RWPE1 (cell line): ENCODE results near the gene RNF41.

Source experiments
- CTCF ChIA-PET: fragments of 350-600 bp; sonication (Branson Sonifier 250); formaldehyde crosslinking; extraction: SDS; loops from one replicate; lab custom pipeline; 2021; lab: Yijun Ruan, JAX
- POLR2A ChIA-PET: fragments of 400-600 bp; formaldehyde crosslinking; extraction: SDS; loops from one replicate; lab custom pipeline; 2020; ENCODE audit warnings: antibody characterized with exemption; ENCODE audit not compliant: low non-redundant PET; lab: Yijun Ruan, JAX
- DNase-seq: peaks from one replicate; pipeline ENCODE4 v3.0.0; 2012; ENCODE audit warnings: low spot score
- H3K27ac ChIP-seq: fragments of 450-650 bp; 2 replicates; pipeline ENCODE4 v1.5.1; 2017
- TF ChIP-seq, protein P1 (sequence below): fragments of 450-650 bp; conservative IDR thresholded peaks from 2 replicates; pipeline ENCODE4 v1.5.1; 2017; ENCODE audit warnings: low read depth, mild to moderate bottlenecking

Gene RNF41

DNA sequence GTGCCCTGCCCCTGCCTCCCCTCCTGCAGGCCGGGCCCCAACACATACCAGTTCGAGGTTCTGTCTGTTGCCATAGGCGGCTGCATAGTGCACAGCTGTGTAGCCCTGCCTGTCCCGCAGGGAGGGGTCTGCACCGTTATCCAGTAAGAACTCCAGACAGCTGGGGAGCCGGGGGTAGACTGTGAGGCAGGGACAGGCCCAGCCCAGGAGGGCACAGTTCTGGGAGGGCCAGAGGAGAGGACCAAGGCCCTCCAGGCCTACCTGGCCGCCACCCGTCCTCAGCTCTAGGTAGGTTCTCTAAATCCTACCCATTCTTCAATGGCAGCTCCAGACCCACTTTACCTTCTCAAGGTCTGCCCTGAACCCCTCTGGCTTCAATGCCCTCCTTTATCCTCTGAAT is 27.0 kb upstream of the RNF41 start:
- DNase-seq, result no peak
- H3K27ac ChIP-seq, result peak overlapping the region; percentile 2; the same call in 1 of the 2 replicates
- ChIA-PET POLR2A (interaction anchor here (0.5 to 0.6 kb wide), 2 partner anchors 19 to 1523 kb away, joined by 3 to 4 read pairs; partner anchors contain the start of gene METTL1), CTCF (interaction anchor here (0.6 to 1.4 kb wide), 2 partner anchors 9 to 67 kb away, joined by 3 to 4 read pairs; partner anchors contain the start of gene ANKRD52)
- TF ChIP-seq, protein P1, sequence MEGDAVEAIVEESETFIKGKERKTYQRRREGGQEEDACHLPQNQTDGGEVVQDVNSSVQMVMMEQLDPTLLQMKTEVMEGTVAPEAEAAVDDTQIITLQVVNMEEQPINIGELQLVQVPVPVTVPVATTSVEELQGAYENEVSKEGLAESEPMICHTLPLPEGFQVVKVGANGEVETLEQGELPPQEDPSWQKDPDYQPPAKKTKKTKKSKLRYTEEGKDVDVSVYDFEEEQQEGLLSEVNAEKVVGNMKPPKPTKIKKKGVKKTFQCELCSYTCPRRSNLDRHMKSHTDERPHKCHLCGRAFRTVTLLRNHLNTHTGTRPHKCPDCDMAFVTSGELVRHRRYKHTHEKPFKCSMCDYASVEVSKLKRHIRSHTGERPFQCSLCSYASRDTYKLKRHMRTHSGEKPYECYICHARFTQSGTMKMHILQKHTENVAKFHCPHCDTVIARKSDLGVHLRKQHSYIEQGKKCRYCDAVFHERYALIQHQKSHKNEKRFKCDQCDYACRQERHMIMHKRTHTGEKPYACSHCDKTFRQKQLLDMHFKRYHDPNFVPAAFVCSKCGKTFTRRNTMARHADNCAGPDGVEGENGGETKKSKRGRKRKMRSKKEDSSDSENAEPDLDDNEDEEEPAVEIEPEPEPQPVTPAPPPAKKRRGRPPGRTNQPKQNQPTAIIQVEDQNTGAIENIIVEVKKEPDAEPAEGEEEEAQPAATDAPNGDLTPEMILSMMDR, result no peak

DNA sequence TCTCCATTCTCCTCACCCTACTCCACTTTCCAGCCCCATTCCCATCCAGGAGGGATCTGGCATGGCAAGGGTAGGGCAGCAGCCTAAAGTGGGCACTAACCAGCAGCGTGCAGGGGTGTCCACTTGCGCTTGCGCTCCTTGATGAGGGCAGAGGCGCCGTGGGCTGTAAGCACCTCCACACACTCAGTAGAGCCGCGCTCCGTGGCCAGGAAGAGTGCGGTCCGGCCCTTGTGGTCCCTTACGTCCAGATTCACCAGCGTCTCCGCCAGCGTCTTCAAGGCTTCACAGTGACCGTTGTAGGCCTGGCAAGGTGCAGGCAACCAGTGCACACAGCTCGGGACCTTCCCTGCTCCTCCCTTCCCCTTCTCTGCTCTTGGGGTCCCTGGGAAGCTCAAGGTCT is 26.2 kb upstream of the RNF41 start:
- 0 out of 2 replicates have a peak overlapping the region, but pooled peaks have one; percentile 4 for H3K27ac ChIP-seq
- CTCF ChIA-PET, result interaction anchor here (0.7 to 1.4 kb wide), 2 partner anchors 10 to 128 kb away, joined by 4 read pairs; partner anchors contain the start of gene ANKRD52
- POLR2A ChIA-PET, result interaction anchor here (0.5 to 0.6 kb wide), 2 partner anchors 19 to 1524 kb away, joined by 3 to 4 read pairs; partner anchors contain the start of gene METTL1
- TF ChIP-seq, protein P1, result no peak
- no peak for DNase-seq

DNA sequence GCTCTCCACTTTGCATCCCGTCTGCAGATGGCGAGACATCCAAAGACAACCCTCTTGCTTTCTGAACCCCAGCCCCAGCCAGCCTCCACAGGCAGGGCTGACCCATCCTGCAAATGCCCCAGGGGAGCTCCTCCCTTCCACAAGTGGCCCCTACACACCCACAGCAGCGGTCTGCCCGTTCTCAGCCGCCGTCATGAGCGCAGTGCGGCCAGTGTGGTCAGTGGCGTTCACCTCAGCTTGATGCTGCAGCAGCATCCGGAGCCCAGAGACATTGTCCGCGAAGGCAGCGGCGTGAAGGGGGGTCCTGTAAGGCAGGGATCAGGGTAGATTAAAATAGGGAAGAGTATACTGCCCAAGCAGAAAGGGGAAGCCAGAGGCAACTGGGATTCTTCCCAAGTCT is 22.8 kb upstream of the RNF41 start:
- DNase-seq, result no peak
- TF ChIP-seq, protein P1, result no peak
- ChIA-PET CTCF (no interaction called here), POLR2A (no interaction called here)
- H3K27ac ChIP-seq, result peak overlapping the region; percentile 42

DNA sequence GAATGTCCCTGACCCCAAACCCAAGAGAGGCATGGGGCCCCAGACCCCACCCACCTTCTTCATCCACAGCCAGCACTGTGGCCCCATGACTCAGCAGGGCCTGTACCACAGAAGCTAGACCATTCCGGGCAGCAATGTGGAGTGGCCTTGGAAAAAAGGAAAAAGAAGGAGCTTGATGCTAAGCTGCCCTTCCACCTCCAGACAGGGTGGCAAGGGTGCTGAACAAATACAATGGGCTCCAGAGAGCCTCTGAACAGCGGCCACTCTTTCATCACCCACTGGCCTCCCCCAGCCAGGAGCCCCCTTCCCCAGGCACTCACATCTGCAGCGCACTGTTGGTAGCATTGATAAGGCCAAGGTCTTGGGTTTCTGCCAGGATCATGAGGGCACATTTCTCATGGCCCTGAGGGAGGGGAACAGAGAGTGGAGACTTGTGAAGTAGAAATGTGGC is 22.0 kb upstream of the RNF41 start:
- ChIA-PET POLR2A (no interaction called here), CTCF (no interaction called here)
- TF ChIP-seq, protein P1, result no peak
- DNase-seq, result no peak
- peak overlapping the region; percentile 42 for H3K27ac ChIP-seq

DNA sequence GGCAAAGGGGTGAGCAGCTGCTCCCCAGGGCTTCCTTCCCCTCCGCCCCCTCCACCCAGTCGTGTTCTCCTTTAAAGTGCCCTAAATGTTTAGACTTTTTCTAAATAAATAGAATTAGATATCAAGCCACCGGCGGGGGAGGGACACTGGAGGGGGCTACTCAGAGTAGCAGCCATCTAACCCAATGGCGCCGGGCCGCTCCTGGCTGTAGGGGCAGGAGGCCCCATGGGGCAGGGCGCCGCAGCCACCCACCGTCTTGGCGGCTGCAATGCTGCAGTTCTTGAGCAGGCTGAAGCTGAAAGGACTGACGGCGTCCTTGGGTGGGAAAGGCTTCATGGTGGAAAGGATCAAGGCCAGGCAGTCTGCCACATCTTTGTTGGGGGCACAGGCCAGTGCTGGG is 21.3 kb upstream of the RNF41 start:
- TF ChIP-seq, protein P1, result no peak
- POLR2A ChIA-PET, result no interaction called here
- CTCF ChIA-PET, result no interaction called here

DNA sequence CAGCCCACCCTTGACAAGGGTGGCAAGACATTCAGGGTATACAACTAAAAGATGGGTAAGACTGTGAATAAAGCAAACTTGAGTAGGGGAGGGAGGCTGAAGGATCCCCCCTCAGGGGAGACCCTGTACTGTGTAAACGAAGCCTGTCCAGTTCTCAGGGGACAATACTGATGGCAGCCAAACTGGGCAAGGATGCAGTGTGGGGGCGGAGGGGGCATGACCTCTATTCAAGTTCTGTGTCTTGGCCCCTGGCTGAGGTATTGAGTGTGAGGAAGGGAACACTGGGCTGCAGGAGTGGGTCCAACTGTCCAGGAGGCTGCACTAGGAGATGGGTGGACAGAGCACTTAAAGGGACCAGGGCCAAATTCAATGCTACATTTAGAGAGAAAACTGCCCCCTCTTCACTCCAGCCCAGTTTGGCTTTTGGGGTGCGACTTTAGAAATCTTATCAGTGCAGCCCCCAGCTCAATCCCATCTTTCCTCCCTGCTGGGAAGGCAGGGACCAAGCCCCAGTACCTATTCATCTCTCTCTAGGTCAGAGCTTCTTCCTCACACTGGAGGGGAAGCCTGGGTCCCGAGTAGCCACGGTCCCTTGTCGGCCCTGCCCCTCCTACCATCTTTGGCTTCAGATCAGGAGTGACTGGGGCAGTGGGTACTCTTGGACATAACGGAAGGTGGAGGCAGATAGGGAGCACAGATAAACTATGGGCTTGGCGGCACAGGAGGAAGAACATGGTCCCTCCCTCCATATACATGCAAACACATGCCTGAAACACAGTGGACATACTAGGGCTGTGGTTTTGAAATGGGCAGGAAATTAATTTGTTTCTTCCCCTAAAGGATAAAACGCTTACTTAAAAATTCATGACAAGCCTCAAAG is 19.9 kb upstream of the RNF41 start:
- CTCF ChIA-PET, result no interaction called here
- no peak for DNase-seq
- TF ChIP-seq, protein P1, result no peak
- POLR2A ChIA-PET, result no interaction called here
- peak overlapping the region; percentile 13 for H3K27ac ChIP-seq

More for the DNA sequence above, 21.3 kb upstream of the RNF41 start:
- DNase-seq, result no peak
- H3K27ac ChIP-seq, result peak overlapping the region; percentile 42
